HepG2 (cell line): ENCODE data around the gene BCAR3. TPM values are rescaled to one million over a fixed set of nuclear protein-coding genes. Genes with fewer than 3 reads are reported as not detected.
A peak's percentile ranks its signal among the peaks of the same experiment; 100 is the strongest.

Source experiments
- AGO2 ChIP-seq: fragments of 200-400 bp; formaldehyde crosslinking; optimal IDR thresholded peaks from 2 replicates; pipeline ENCODE3; 2017; ENCODE audit warnings: mild to moderate bottlenecking, low read depth, low read length, moderate library complexity
- EP300 ChIP-seq, 3 experiments: sonication (generic) in 1 of 3; formaldehyde crosslinking in 1 of 3; IDR thresholded peaks; 2 replicates each; pipeline versions ENCODE4 v1.5.1 to v1.6.1; 2011 to 2020; ENCODE audit warnings: low read depth in 2 of 3, low read length in 2 of 3, borderline replicate concordance in 1 of 3, improper control_type of control experiment in 1 of 3, mild to moderate bottlenecking in 1 of 3, missing genetic modification reagents in 1 of 3, moderate library complexity in 1 of 3
- FOXP1 ChIP-seq, 2 experiments: fragments of 450-650 bp in 1 of 2; IDR thresholded peaks; 2 replicates each; pipeline ENCODE4 v1.6.1; 2017 to 2018; ENCODE audit warnings: antibody characterized with exemption in 1 of 2
- IRF2 ChIP-seq: IDR thresholded peaks from 2 replicates; pipeline ENCODE4 v1.6.1; 2018; ENCODE audit warnings: missing genetic modification reagents, missing compliant biosample characterization
- JUN ChIP-seq: sonication (generic); formaldehyde crosslinking; IDR thresholded peaks from 2 replicates; pipeline ENCODE4 v1.4.0; 2020; ENCODE audit warnings: mild to moderate bottlenecking, missing genetic modification reagents
- MATR3 ChIP-seq: sonication (generic); formaldehyde crosslinking; IDR thresholded peaks from 2 replicates; pipeline ENCODE4 v1.4.0; 2020; ENCODE audit warnings: missing genetic modification reagents
- NCOA2 ChIP-seq: sonication (generic); formaldehyde crosslinking; IDR thresholded peaks from 2 replicates; pipeline ENCODE4 v1.8.0; 2022; ENCODE audit warnings: inconsistent platforms
- NR1H2 ChIP-seq: sonication (generic); formaldehyde crosslinking; IDR thresholded peaks from 2 replicates; pipeline ENCODE4 v1.8.1; 2022; ENCODE audit warnings: low read depth, missing genetic modification reagents, borderline replicate concordance
- RXRA ChIP-seq: sonication (generic); formaldehyde crosslinking; IDR thresholded peaks from 2 replicates; pipeline ENCODE4 v1.5.1; 2020; ENCODE audit warnings: missing genetic modification reagents
- ZNF317 ChIP-seq: sonication (generic); formaldehyde crosslinking; IDR thresholded peaks from 2 replicates; pipeline ENCODE4 v1.5.0; 2020; ENCODE audit warnings: mild to moderate bottlenecking, missing genetic modification reagents
- ZNF496 ChIP-seq: sonication (generic); formaldehyde crosslinking; IDR thresholded peaks from 2 replicates; pipeline ENCODE4 v1.8.1; 2023; ENCODE audit warnings: mild to moderate bottlenecking, moderate library complexity, missing genetic modification reagents; ENCODE audit not compliant: insufficient replicate concordance
- ZSCAN25 ChIP-seq: sonication (generic); formaldehyde crosslinking; IDR thresholded peaks from 2 replicates; pipeline ENCODE4 v1.8.0; 2022; ENCODE audit warnings: mild to moderate bottlenecking, missing genetic modification reagents
- polyA plus RNA-seq, 8 experiments: library from polyadenylated mRNA; depleted of rRNA in 3 of 8; stranded (reverse) in 7 of 8; unstranded in 1 of 8; fragments of >200 nt; fragmentation: Illumina TruSeq in 4 of 8; extraction: Trizol in 4 of 8; gene quantifications; 2 replicates each; pipeline versions ENCODE4 v1.2.1 to v1.2.3, GENCODE V29; 2011 to 2016; ENCODE audit warnings: low read depth in 4 of 8, missing spikeins in 1 of 8, mixed read lengths in 1 of 8; ENCODE audit not compliant: insufficient read depth in 1 of 8
- total RNA-seq, 5 experiments: library from RNA; depleted of rRNA; stranded (reverse); fragments of >200 nt; fragmentation: Illumina TruSeq; extraction: Trizol; gene quantifications; 2 replicates each; pipeline ENCODE4 v1.2.3, GENCODE V29; 2016; ENCODE audit warnings: low read depth in 1 of 5
- TF ChIP-seq, protein P1 (sequence below): sonication (generic); formaldehyde crosslinking; IDR thresholded peaks from 2 replicates; pipeline ENCODE4 v1.4.0; 2020; ENCODE audit warnings: mild to moderate bottlenecking, missing genetic modification reagents
- TF ChIP-seq, protein P2 (sequence below): sonication (generic); formaldehyde crosslinking; IDR thresholded peaks from 2 replicates; pipeline ENCODE4 v1.4.0; 2020; ENCODE audit warnings: missing genetic modification reagents, borderline replicate concordance
- TF ChIP-seq, protein P3 (sequence below): sonication (generic); formaldehyde crosslinking; IDR thresholded peaks from 2 replicates; pipeline ENCODE4 v1.4.0; 2020; ENCODE audit warnings: mild to moderate bottlenecking, low read depth, missing genetic modification reagents
- TF ChIP-seq, protein P4 (sequence below): IDR thresholded peaks from 2 replicates; pipeline ENCODE4 v1.6.1; 2016; ENCODE audit warnings: missing genetic modification reagents, missing compliant biosample characterization
- TF ChIP-seq, protein P5 (sequence below): sonication (generic); formaldehyde crosslinking; IDR thresholded peaks from 2 replicates; pipeline ENCODE4 v1.9.0; 2021; ENCODE audit warnings: missing genetic modification reagents, borderline replicate concordance

The BCAR3 gene
- total and polyA plus RNA-seq, 2 of the 13 experiments (the other 11 are each of a cell fraction or from before 2014, with no cell fraction given): 3.6 to 4.8 TPM

DNA sequence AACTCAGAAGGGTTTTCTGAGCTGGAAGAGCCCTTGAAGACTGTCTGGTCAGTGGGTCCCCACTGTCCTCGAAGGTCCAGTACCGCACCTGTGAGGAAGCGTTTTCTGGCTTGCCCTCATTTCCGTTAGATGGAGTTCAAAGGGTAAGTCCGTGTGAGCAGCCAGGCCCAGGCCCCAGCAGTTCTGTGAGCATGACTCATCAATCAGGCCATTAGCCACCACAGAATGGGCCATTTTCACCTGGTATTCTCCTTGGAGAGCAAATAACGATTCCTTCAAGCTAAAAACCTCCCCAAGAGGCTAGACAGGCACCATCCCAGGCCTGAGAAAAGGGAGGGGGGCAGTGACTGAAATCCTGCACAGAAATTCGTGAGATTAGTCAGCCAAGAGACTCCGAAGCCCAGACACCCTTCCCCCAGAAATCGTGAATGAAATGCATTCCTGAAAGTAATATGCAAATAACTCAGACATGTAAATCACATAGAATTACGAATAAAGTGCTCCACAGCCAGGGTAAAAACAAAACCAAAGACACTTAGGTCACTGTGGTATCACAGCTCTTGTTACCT lies 66.0 kb downstream of the BCAR3 start (continued):
- TF ChIP-seq EP300 (IDR thresholded peaks at IDR 0.05; ENCODE audit: low read depth in 2 of 2, low read length in 2 of 2) (peak in 1 of 2 experiments; percentile 51; a peak in 2 of 4 replicates), EP300 (CRISPR knock-in tag; IDR thresholded peaks at IDR 0.05; ENCODE audit: borderline replicate concordance) (no peak; the same call in none of the 2 replicates), MATR3 (CRISPR knock-in tag) (no peak), NCOA2 (CRISPR knock-in tag) (no peak), NR1H2 (CRISPR knock-in tag) (no peak), FOXP1 (IDR thresholded peaks at IDR 0.05) (no peak), FOXP1 (CRISPR knock-in tag; IDR thresholded peaks at IDR 0.05) (0 out of 2 replicates have a peak, but pooled peaks have one; percentile 24), ZNF496 (CRISPR knock-in tag) (no peak), RXRA (CRISPR knock-in tag) (no peak), ZNF317 (CRISPR knock-in tag) (peak; percentile 52; the same call in 1 of the 2 replicates), AGO2 (no peak), ZSCAN25 (CRISPR knock-in tag) (no peak), JUN (no peak), IRF2 (CRISPR knock-in tag) (no peak)
- TF ChIP-seq, protein P1, sequence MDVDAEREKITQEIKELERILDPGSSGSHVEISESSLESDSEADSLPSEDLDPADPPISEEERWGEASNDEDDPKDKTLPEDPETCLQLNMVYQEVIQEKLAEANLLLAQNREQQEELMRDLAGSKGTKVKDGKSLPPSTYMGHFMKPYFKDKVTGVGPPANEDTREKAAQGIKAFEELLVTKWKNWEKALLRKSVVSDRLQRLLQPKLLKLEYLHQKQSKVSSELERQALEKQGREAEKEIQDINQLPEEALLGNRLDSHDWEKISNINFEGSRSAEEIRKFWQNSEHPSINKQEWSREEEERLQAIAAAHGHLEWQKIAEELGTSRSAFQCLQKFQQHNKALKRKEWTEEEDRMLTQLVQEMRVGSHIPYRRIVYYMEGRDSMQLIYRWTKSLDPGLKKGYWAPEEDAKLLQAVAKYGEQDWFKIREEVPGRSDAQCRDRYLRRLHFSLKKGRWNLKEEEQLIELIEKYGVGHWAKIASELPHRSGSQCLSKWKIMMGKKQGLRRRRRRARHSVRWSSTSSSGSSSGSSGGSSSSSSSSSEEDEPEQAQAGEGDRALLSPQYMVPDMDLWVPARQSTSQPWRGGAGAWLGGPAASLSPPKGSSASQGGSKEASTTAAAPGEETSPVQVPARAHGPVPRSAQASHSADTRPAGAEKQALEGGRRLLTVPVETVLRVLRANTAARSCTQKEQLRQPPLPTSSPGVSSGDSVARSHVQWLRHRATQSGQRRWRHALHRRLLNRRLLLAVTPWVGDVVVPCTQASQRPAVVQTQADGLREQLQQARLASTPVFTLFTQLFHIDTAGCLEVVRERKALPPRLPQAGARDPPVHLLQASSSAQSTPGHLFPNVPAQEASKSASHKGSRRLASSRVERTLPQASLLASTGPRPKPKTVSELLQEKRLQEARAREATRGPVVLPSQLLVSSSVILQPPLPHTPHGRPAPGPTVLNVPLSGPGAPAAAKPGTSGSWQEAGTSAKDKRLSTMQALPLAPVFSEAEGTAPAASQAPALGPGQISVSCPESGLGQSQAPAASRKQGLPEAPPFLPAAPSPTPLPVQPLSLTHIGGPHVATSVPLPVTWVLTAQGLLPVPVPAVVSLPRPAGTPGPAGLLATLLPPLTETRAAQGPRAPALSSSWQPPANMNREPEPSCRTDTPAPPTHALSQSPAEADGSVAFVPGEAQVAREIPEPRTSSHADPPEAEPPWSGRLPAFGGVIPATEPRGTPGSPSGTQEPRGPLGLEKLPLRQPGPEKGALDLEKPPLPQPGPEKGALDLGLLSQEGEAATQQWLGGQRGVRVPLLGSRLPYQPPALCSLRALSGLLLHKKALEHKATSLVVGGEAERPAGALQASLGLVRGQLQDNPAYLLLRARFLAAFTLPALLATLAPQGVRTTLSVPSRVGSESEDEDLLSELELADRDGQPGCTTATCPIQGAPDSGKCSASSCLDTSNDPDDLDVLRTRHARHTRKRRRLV: no peak
- TF ChIP-seq, protein P2, sequence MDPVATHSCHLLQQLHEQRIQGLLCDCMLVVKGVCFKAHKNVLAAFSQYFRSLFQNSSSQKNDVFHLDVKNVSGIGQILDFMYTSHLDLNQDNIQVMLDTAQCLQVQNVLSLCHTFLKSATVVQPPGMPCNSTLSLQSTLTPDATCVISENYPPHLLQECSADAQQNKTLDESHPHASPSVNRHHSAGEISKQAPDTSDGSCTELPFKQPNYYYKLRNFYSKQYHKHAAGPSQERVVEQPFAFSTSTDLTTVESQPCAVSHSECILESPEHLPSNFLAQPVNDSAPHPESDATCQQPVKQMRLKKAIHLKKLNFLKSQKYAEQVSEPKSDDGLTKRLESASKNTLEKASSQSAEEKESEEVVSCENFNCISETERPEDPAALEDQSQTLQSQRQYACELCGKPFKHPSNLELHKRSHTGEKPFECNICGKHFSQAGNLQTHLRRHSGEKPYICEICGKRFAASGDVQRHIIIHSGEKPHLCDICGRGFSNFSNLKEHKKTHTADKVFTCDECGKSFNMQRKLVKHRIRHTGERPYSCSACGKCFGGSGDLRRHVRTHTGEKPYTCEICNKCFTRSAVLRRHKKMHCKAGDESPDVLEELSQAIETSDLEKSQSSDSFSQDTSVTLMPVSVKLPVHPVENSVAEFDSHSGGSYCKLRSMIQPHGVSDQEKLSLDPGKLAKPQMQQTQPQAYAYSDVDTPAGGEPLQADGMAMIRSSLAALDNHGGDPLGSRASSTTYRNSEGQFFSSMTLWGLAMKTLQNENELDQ (CRISPR knock-in tag): no peak
- TF ChIP-seq, protein P3, sequence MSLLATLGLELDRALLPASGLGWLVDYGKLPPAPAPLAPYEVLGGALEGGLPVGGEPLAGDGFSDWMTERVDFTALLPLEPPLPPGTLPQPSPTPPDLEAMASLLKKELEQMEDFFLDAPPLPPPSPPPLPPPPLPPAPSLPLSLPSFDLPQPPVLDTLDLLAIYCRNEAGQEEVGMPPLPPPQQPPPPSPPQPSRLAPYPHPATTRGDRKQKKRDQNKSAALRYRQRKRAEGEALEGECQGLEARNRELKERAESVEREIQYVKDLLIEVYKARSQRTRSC (CRISPR knock-in tag): no peak
- TF ChIP-seq, protein P4, sequence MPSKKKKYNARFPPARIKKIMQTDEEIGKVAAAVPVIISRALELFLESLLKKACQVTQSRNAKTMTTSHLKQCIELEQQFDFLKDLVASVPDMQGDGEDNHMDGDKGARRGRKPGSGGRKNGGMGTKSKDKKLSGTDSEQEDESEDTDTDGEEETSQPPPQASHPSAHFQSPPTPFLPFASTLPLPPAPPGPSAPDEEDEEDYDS (CRISPR knock-in tag): 0 out of 2 replicates have a peak, but pooled peaks have one; percentile 22
- TF ChIP-seq, protein P5, sequence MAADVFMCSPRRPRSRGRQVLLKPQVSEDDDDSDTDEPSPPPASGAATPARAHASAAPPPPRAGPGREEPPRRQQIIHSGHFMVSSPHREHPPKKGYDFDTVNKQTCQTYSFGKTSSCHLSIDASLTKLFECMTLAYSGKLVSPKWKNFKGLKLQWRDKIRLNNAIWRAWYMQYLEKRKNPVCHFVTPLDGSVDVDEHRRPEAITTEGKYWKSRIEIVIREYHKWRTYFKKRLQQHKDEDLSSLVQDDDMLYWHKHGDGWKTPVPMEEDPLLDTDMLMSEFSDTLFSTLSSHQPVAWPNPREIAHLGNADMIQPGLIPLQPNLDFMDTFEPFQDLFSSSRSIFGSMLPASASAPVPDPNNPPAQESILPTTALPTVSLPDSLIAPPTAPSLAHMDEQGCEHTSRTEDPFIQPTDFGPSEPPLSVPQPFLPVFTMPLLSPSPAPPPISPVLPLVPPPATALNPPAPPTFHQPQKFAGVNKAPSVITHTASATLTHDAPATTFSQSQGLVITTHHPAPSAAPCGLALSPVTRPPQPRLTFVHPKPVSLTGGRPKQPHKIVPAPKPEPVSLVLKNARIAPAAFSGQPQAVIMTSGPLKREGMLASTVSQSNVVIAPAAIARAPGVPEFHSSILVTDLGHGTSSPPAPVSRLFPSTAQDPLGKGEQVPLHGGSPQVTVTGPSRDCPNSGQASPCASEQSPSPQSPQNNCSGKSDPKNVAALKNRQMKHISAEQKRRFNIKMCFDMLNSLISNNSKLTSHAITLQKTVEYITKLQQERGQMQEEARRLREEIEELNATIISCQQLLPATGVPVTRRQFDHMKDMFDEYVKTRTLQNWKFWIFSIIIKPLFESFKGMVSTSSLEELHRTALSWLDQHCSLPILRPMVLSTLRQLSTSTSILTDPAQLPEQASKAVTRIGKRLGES (CRISPR knock-in tag): no peak
